NCI-H1092 (cell line): Measurements from ENCODE around the gene KCNC2.
"Not testable (repeated sequence)": the region's sequence is repeated elsewhere in the genome, so short reads cannot be mapped to it uniquely, and the experiment has no call there.

Experiments used
- DNase-seq: peaks from one replicate; lab custom pipeline; 2025; lab: John Stamatoyannopoulos, UW

KCNC2 gene

GRCh38 chr12:75209812-75210138, at the start of gene KCNC2:
Gene KCNC2 (minus strand): TSS chr12:75209839.
- no peak for DNase-seq

GRCh38 chr12:75259143-75259542, 49.5 kb upstream of the KCNC2 start:
- no peak for DNase-seq

- DNase-seq: no peak
These were observed 47.9 kb upstream of the KCNC2 start for GRCh38 chr12:75257510-75257909.

GRCh38 chr12:75245108-75245507, 35.5 kb upstream of the KCNC2 start:
- DNase-seq: no peak

- no peak for DNase-seq
These were observed 30.3 kb upstream of the KCNC2 start for GRCh38 chr12:75239987-75240386.

- no peak for DNase-seq
These were observed 26.6 kb upstream of the KCNC2 start for GRCh38 chr12:75236206-75236605.

- no peak for DNase-seq
These were observed 17.5 kb upstream of the KCNC2 start for GRCh38 chr12:75227132-75227531.

- DNase-seq: no peak
These were observed 2.4 kb upstream of the KCNC2 start for GRCh38 chr12:75212072-75212471.

GRCh38 chr12:75208856-75209811, 505 bp downstream of the KCNC2 start:
- no peak for DNase-seq

- no peak for DNase-seq
These were observed 2.1 kb downstream of the KCNC2 start for GRCh38 chr12:75207338-75208083.

- DNase-seq: no peak
These were observed 4.1 kb downstream of the KCNC2 start for GRCh38 chr12:75205558-75205957.

- DNase-seq: no peak
These were observed 12.8 kb downstream of the KCNC2 start for GRCh38 chr12:75196865-75197264.

- DNase-seq: no peak
These were observed 13.2 kb downstream of the KCNC2 start for GRCh38 chr12:75196408-75196807.

GRCh38 chr12:75194250-75194649, 15.4 kb downstream of the KCNC2 start:
- no peak for DNase-seq

- DNase-seq: no peak
These were observed 17.4 kb downstream of the KCNC2 start for GRCh38 chr12:75192196-75192595.

- no peak for DNase-seq
These were observed 18.8 kb downstream of the KCNC2 start for GRCh38 chr12:75190846-75191245.

GRCh38 chr12:75185881-75186280, 23.8 kb downstream of the KCNC2 start:
- not testable (repeated sequence) for DNase-seq

GRCh38 chr12:75184516-75184915, 25.1 kb downstream of the KCNC2 start:
- no peak for DNase-seq

GRCh38 chr12:75183967-75184366, 25.7 kb downstream of the KCNC2 start:
- no peak for DNase-seq

GRCh38 chr12:75177997-75178396, 31.6 kb downstream of the KCNC2 start:
- no peak for DNase-seq

- no peak for DNase-seq
These were observed 37.0 kb downstream of the KCNC2 start for GRCh38 chr12:75172611-75173010.

GRCh38 chr12:75170640-75171185, 38.9 kb downstream of the KCNC2 start:
- no peak for DNase-seq

- DNase-seq: no peak
These were observed 46.8 kb downstream of the KCNC2 start for GRCh38 chr12:75162845-75163244.
